GM12878 (cell line): ENCODE measurements around the gene FERMT3. TPM values are rescaled to one million over a fixed set of nuclear protein-coding genes. Genes with fewer than 3 reads are reported as not detected.

ENCODE experiments used
- ATAC-seq: fragments of 200-7000 bp; cut with Tn5 transposase; 3 replicates; pipeline ENCODE4 v1.9.1; 2020; ENCODE audit warnings: mild to moderate bottlenecking, moderate library complexity
- BruUV-seq: library from RNA; stranded (reverse); fragments of 400-500 nt; replicated peaks from 2 replicates; lab custom pipeline; 2021; lab: Mats Ljungman, UMichigan
- CTCF ChIA-PET: fragments of 300-600 bp; sonication (Branson Sonifier 250); formaldehyde crosslinking; extraction: SDS; loops from one replicate; lab custom pipeline; 2021; ENCODE audit warnings: inconsistent platforms; lab: Yijun Ruan, JAX
- POLR2A ChIA-PET: fragments of 350-600 bp; formaldehyde crosslinking; extraction: SDS; loops from one replicate; lab custom pipeline; 2021; ENCODE audit warnings: inconsistent platforms; lab: Charles Lee
- RAD21 ChIA-PET: fragments of 300-600 bp; sonication (Branson Sonifier 250); formaldehyde crosslinking; loops from one replicate; lab custom pipeline; 2023; ENCODE audit warnings: antibody characterized with exemption; ENCODE audit not compliant: unreplicated experiment; lab: Charles Lee
- SMC1A ChIA-PET: fragments of 300-600 bp; sonication (Branson Sonifier 250); formaldehyde crosslinking; loops from one replicate; lab custom pipeline; 2023; ENCODE audit not compliant: unreplicated experiment, uncharacterized antibody; lab: Charles Lee
- DNase-seq: peaks from one replicate; pipeline ENCODE4 v3.0.0-alpha.2; 2011; ENCODE audit warnings: low read depth, low spot score
- FAIRE-seq: peaks from 3 replicates; lab custom pipeline; 2011; peaks lifted over from hg19 to GRCh38; lab: Jason Lieb, UNC
- H2AFZ ChIP-seq: 2 replicates; pipeline ENCODE4 v1.6.0; 2011; ENCODE audit warnings: low read depth, low read length, control low read depth; ENCODE audit not compliant: control insufficient read depth
- H3K27ac ChIP-seq: 2 replicates; pipeline ENCODE4 v1.5.1; 2011; ENCODE audit warnings: control low read depth; ENCODE audit not compliant: control insufficient read depth, insufficient read depth
- H3K27me3 ChIP-seq, 2 experiments: replicated peaks in 1 of 2; 2 replicates each; pipeline versions ENCODE4 v1.6.0 to v1.6.1; 2011; ENCODE audit warnings: low read length in 1 of 2; ENCODE audit not compliant: control insufficient read depth in 2 of 2, insufficient read depth in 2 of 2
- H3K36me3 ChIP-seq, 2 experiments: 2 replicates each; pipeline ENCODE4 v1.5.1; 2011; ENCODE audit warnings: low read length in 1 of 2; ENCODE audit not compliant: control insufficient read depth in 2 of 2, insufficient read depth in 2 of 2
- H3K4me1 ChIP-seq: 2 replicates; pipeline ENCODE4 v1.6.1; 2011; ENCODE audit warnings: mild to moderate bottlenecking, low read length, moderate library complexity, mixed read lengths; ENCODE audit not compliant: control insufficient read depth, insufficient read depth
- H3K4me2 ChIP-seq: 2 replicates; pipeline ENCODE4 v1.6.0; 2011; ENCODE audit warnings: control low read depth; ENCODE audit not compliant: control insufficient read depth, insufficient read depth
- H3K4me3 ChIP-seq: fragments of 200-600 bp; sonication (generic); 2 replicates; pipeline ENCODE4 v1.5.1; 2016
- H3K79me2 ChIP-seq: 2 replicates; pipeline ENCODE4 v1.6.0; 2011; ENCODE audit warnings: low read length; ENCODE audit not compliant: control insufficient read depth, insufficient read depth
- H3K9ac ChIP-seq: 2 replicates; pipeline ENCODE4 v1.8.0; 2011; ENCODE audit warnings: low read length, control low read depth, mixed read lengths; ENCODE audit not compliant: control insufficient read depth, insufficient read depth
- H3K9me3 ChIP-seq: replicated peaks from 3 replicates; pipeline ENCODE4 v1.5.1; 2011; ENCODE audit warnings: mild to moderate bottlenecking, low read length; ENCODE audit not compliant: control insufficient read depth, insufficient read depth
- H4K20me1 ChIP-seq: 2 replicates; pipeline ENCODE4 v1.6.0; 2011; ENCODE audit not compliant: control insufficient read depth, insufficient read depth
- BCL11A ChIP-seq: IDR thresholded peaks from 2 replicates; pipeline ENCODE4 v1.6.1; 2011; ENCODE audit warnings: low read depth, low read length
- CHD4 ChIP-seq: fragments of 200-600 bp; sonication (generic); IDR thresholded peaks from 2 replicates; pipeline ENCODE4 v1.6.1; 2016; ENCODE audit warnings: mild to moderate bottlenecking
- GATAD2B ChIP-seq: fragments of 450-650 bp; conservative IDR thresholded peaks from 2 replicates; pipeline ENCODE4 v1.6.1; 2017; ENCODE audit warnings: low read depth, mild to moderate bottlenecking, moderate library complexity
- IKZF2 ChIP-seq, 2 experiments: fragments of 450-650 bp; IDR thresholded peaks; 2 replicates each; pipeline ENCODE4 v1.6.1; 2017; ENCODE audit warnings: mild to moderate bottlenecking in 2 of 2, moderate library complexity in 2 of 2
- SUZ12 ChIP-seq: fragments of 200-600 bp; sonication (generic); IDR thresholded peaks from one replicate; pipeline ENCODE4 v1.6.1; 2018; ENCODE audit warnings: antibody characterized with exemption, mild to moderate bottlenecking; ENCODE audit not compliant: unreplicated experiment
- USF1 ChIP-seq: IDR thresholded peaks from 2 replicates; pipeline ENCODE4 v1.6.1; 2011; ENCODE audit warnings: borderline replicate concordance, low read depth, mild to moderate bottlenecking, moderate library complexity, mixed read lengths, low read length; ENCODE audit not compliant: insufficient read depth; ENCODE audit errors: extremely low read length
- ZNF207 ChIP-seq: fragments of 450-650 bp; IDR thresholded peaks from 2 replicates; pipeline ENCODE4 v1.6.1; 2014; ENCODE audit warnings: antibody characterized with exemption, mild to moderate bottlenecking, borderline replicate concordance
- WGBS: methylation state at CpG from one replicate; pipeline ENCODE4 v1.1.6; 2016; ENCODE audit warnings: low lambda C conversion rate; ENCODE audit not compliant: insufficient replicate concordance, insufficient coverage; ENCODE audit errors: missing lambda C conversion rate; 5-methylcytosine and 5-hydroxymethylcytosine counted together
- in situ Hi-C: fragments of 300-500 bp; cut with MboI; formaldehyde crosslinking; loops from 9 replicates; pipeline ENCODE4 v1.14.3; 2018; ENCODE audit warnings: mixed read lengths
- intact Hi-C: fragments of 100-400 bp; cut with micrococcal nuclease; formaldehyde crosslinking; loops from one replicate; pipeline ENCODE4 v1.14.2; 2022; ENCODE audit not compliant: unreplicated experiment
- polyA plus RNA-seq, 11 experiments: library from polyadenylated mRNA; depleted of rRNA in 4 of 11; unstranded in 6 of 11; stranded (reverse) in 5 of 11; fragments of >200 nt; fragmentation: Nextera tagmentation in 4 of 11; fragmentation: Illumina TruSeq in 1 of 11; extraction: Ambion mirVana in 4 of 11; extraction: Trizol in 1 of 11; gene quantifications; 1 replicate in 1 of 11; 2 replicates in 10 of 11; pipeline versions ENCODE4 v1.2.1 to v1.2.3, GENCODE V29; 2011 to 2016; ENCODE audit warnings: inconsistent platforms in 2 of 11, missing spikeins in 2 of 11, low read depth in 1 of 11
- total RNA-seq, 4 experiments: library from RNA; depleted of rRNA in 3 of 4; stranded (reverse); fragments of >200 nt in 3 of 4; fragmentation: Illumina TruSeq in 1 of 4; extraction: Trizol in 1 of 4; gene quantifications; 2 replicates each; pipeline versions ENCODE4 v1.2.1 to v1.2.3, GENCODE V29; 2013 to 2021
- TF ChIP-seq, protein P1 (sequence below), 3 experiments: IDR thresholded peaks in 2 of 3; conservative IDR thresholded peaks in 1 of 3; 2 replicates each; pipeline ENCODE4 v1.5.1; 2011; ENCODE audit warnings: low read depth in 3 of 3, low read length in 3 of 3, mild to moderate bottlenecking in 3 of 3, control low read depth in 2 of 3, moderate library complexity in 2 of 3, inconsistent platforms in 1 of 3, mixed read lengths in 1 of 3; ENCODE audit not compliant: control insufficient read depth in 2 of 3, insufficient read depth in 1 of 3; ENCODE audit errors: extremely low read depth in 1 of 3
- TF ChIP-seq, protein P2 (sequence below): fragments of 150-350 bp; IDR thresholded peaks from 2 replicates; pipeline ENCODE4 v1.6.1; 2014; ENCODE audit warnings: mild to moderate bottlenecking, low read depth, low read length

FERMT3 gene
- total and polyA plus RNA-seq, 10 of the 15 experiments (the other 5 are each of a cell fraction or from before 2014, with no cell fraction given) = 2.0 to 211 (median 114) TPM

DNA sequence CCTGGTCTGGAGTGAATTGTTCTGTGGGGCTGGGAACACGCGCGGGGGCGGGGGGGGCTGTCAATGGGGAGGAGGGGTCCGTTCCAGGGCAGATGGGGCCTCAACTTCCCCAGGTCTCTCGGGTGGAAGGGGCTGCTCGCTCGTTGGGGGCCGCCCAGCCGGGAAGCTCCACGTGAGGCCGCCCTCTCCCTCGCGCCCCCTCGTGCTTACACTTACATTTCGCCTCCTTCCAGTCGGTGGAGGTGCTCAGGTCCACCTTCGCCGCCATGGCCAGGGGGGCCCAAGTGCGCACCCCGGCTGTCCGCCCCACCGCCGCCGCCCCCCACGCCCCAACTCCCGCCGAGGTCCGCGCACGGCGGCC is 41.1 kb upstream of the FERMT3 start:
- no TSS peak for BruUV-seq
- ChIA-PET CTCF (interaction anchor here (1.6 kb wide), 1 partner anchor 16 kb away, joined by 4 read pairs; no protein-coding TSS in a partner anchor), RAD21 (interaction anchor here (0.5 to 0.6 kb wide), 2 partner anchors 16 to 79 kb away, joined by 3 to 4 read pairs; no protein-coding TSS in a partner anchor), POLR2A (interaction anchor here (1.0 kb wide), 1 partner anchor 327 kb away, joined by 3 read pairs; the partner anchor contains the start of gene MARK2), SMC1A (no interaction called here)
- WGBS = 33% methylated on average over 26 of the region's 32 CpGs
- Histone ChIP-seq H3K27ac (no peak overlapping the region), H3K27me3 (no peaks in the 10 kb centered on the region), H3K36me3 (no peaks in the 10 kb centered on the region), H3K4me2 (peak overlapping the region; percentile 98), H3K9ac (peak overlapping the region; percentile 80), H3K9me3 (no peaks in the 10 kb centered on the region; the same call in 2 of the 3 replicates), H2AFZ (peak overlapping the region; percentile 90), H3K79me2 (no peaks in the 10 kb centered on the region), H3K4me1 (peaks cover 4% of the 10 kb centered on the region; the same call in 1 of the 2 replicates), H4K20me1 (no peaks in the 10 kb centered on the region), H3K4me3 (peak overlapping the region; percentile 70)
- in situ Hi-C loops (no loop called here), intact Hi-C loops (no loop called here)
- DNase-seq (no peak), FAIRE-seq (no peak), ATAC-seq (peak; percentile 10; the same call in 2 of the 3 replicates)
- TF ChIP-seq USF1 (peak; percentile 3), IKZF2 (IDR thresholded peaks at IDR 0.05) (no peak)

GRCh38 chr11:64165842-64166635 is 40.5 kb upstream of the FERMT3 start, which contains the start of gene MACROD1:
TSS of gene MACROD1 (minus strand) at chr11:64166113. CDS start at chr11:64165994, 119 bp downstream.
- H3K27me3 ChIP-seq = no peaks in the 10 kb centered on the region
- ChIA-PET POLR2A (interaction anchor here (0.7 to 1.0 kb wide), 2 partner anchors 80 to 328 kb away, joined by 3 to 4 read pairs; partner anchors contain the start of gene MARK2), RAD21 (interaction anchor here (0.6 to 1.0 kb wide), 3 partner anchors 20 to 135 kb away, joined by 3 to 4 read pairs (median 3); partner anchors contain the start of gene STIP1), SMC1A (no interaction called here), CTCF (interaction anchor here (0.7 to 1.6 kb wide), 2 partner anchors 16 to 191 kb away, joined by 3 to 4 read pairs; partner anchors contain the start of gene COX8A)
- BruUV-seq = no TSS peak
- in situ Hi-C loops = no loop called here
- FAIRE-seq (no peak), DNase-seq (no peak), ATAC-seq (peak; percentile 97)
- WGBS = 2% methylated on average over 90 of the region's 92 CpGs
- peak within 1 kb of the TSS; percentile 80 for H3K9ac ChIP-seq
- H4K20me1 ChIP-seq = no peaks in the 10 kb centered on the region
- H3K4me2 ChIP-seq = peak within 1 kb of the TSS; percentile 98
- intact Hi-C loops = no loop called here
- peak within 1 kb of the TSS; percentile 38; the same call in 1 of the 2 replicates for H3K27ac ChIP-seq
- peak within 1 kb of the TSS; percentile 90 for H2AFZ ChIP-seq
- H3K36me3 ChIP-seq = no peaks in the 10 kb centered on the region
- H3K4me3 ChIP-seq = peak within 1 kb of the TSS; percentile 70
- H3K79me2 ChIP-seq = no peaks in the 10 kb centered on the region
- no peaks in the 10 kb centered on the region; the same call in 2 of the 3 replicates for H3K9me3 ChIP-seq
- peaks cover 4% of the 10 kb centered on the region; the same call in 1 of the 2 replicates for H3K4me1 ChIP-seq
- TF ChIP-seq SUZ12 = no peak
- TF ChIP-seq, protein P1, sequence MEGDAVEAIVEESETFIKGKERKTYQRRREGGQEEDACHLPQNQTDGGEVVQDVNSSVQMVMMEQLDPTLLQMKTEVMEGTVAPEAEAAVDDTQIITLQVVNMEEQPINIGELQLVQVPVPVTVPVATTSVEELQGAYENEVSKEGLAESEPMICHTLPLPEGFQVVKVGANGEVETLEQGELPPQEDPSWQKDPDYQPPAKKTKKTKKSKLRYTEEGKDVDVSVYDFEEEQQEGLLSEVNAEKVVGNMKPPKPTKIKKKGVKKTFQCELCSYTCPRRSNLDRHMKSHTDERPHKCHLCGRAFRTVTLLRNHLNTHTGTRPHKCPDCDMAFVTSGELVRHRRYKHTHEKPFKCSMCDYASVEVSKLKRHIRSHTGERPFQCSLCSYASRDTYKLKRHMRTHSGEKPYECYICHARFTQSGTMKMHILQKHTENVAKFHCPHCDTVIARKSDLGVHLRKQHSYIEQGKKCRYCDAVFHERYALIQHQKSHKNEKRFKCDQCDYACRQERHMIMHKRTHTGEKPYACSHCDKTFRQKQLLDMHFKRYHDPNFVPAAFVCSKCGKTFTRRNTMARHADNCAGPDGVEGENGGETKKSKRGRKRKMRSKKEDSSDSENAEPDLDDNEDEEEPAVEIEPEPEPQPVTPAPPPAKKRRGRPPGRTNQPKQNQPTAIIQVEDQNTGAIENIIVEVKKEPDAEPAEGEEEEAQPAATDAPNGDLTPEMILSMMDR (IDR thresholded peaks at IDR 0.05 in 2 of 3, conservative IDR thresholded peaks at IDR 0.05 in 1 of 3; ENCODE audit: control insufficient read depth in 2 of 3, extremely low read depth in 1 of 3, insufficient read depth in 1 of 3, low read depth in 3 of 3, low read length in 3 of 3) = 0 out of 6 replicates have a peak, but pooled peaks of 1 of the 3 experiments have one; percentile 4
- TF ChIP-seq, protein P2, sequence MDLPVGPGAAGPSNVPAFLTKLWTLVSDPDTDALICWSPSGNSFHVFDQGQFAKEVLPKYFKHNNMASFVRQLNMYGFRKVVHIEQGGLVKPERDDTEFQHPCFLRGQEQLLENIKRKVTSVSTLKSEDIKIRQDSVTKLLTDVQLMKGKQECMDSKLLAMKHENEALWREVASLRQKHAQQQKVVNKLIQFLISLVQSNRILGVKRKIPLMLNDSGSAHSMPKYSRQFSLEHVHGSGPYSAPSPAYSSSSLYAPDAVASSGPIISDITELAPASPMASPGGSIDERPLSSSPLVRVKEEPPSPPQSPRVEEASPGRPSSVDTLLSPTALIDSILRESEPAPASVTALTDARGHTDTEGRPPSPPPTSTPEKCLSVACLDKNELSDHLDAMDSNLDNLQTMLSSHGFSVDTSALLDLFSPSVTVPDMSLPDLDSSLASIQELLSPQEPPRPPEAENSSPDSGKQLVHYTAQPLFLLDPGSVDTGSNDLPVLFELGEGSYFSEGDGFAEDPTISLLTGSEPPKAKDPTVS = no peak
- no peak for TF ChIP-seq CHD4
- TF ChIP-seq ZNF207 = no peak
- TF ChIP-seq GATAD2B = peak; percentile 83
- no peak for TF ChIP-seq BCL11A
